Neural crest cell (in vitro differentiated cells): ENCODE results near the gene OBSCN. TPM values are rescaled to one million over a fixed set of nuclear protein-coding genes. Genes with fewer than 3 reads are reported as not detected.

Experiments
- DNase-seq: peaks from one replicate; pipeline ENCODE4 v3.0.0; 2021; ENCODE audit warnings: low read depth, mixed read lengths, low spot score
- H3K27ac Mint-ChIP-seq: one replicate; pipeline ENCODE4 v1.8.0; 2021; ENCODE audit warnings: mild to moderate bottlenecking, mixed read lengths; ENCODE audit not compliant: unreplicated experiment
- H3K27me3 Mint-ChIP-seq: 2 replicates; pipeline ENCODE4 v1.8.0; 2021; ENCODE audit warnings: low read depth, mild to moderate bottlenecking, mixed read lengths
- H3K36me3 Mint-ChIP-seq: 2 replicates; pipeline ENCODE4 v1.8.0; 2021; ENCODE audit warnings: low read depth, mild to moderate bottlenecking, mixed read lengths
- H3K4me1 Mint-ChIP-seq: 2 replicates; pipeline ENCODE4 v1.8.0; 2021; ENCODE audit warnings: mixed read lengths
- H3K4me3 Mint-ChIP-seq: one replicate; pipeline ENCODE4 v1.8.0; 2021; ENCODE audit warnings: mild to moderate bottlenecking, mixed read lengths
- H3K9me3 Mint-ChIP-seq: 2 replicates; pipeline ENCODE4 v1.8.0; 2021; ENCODE audit warnings: mixed read lengths
- CTCF ChIP-seq: fragments of 200-600 bp; sonication (generic); conservative IDR thresholded peaks from 2 replicates; pipeline ENCODE4 v1.5.0; 2021; ENCODE audit warnings: antibody characterized with exemption, mild to moderate bottlenecking
- total RNA-seq: library from RNA; stranded (reverse); gene quantifications from 2 replicates; pipeline ENCODE4 v1.2.1, GENCODE V29; 2021

Gene OBSCN
- total RNA-seq, 1 donor from 2014 or later: 40.1 TPM

GRCh38 chr1:228378873-228379460, 171.1 kb downstream of the OBSCN start:
- Mint-ChIP-seq H3K9me3 (no peaks in the 10 kb centered on the region), H3K27me3 (peaks cover 34% of the 10 kb centered on the region), H3K36me3 (no peaks in the 10 kb centered on the region), H3K4me1 (peaks cover 8% of the 10 kb centered on the region), H3K4me3 (peak overlapping the region; percentile 91), H3K27ac (peak overlapping the region; percentile 43)
- DNase-seq: no peak
- TF ChIP-seq CTCF: no peak

- no peak overlapping the region for H3K27ac Mint-ChIP-seq
- H3K9me3 Mint-ChIP-seq: no peaks in the 10 kb centered on the region
- peaks cover 34% of the 10 kb centered on the region for H3K27me3 Mint-ChIP-seq
- TF ChIP-seq CTCF: no peak
- no peaks in the 10 kb centered on the region for H3K36me3 Mint-ChIP-seq
- peak overlapping the region; percentile 64 for H3K4me3 Mint-ChIP-seq
- DNase-seq: no peak
- H3K4me1 Mint-ChIP-seq: peaks cover 8% of the 10 kb centered on the region
These were observed 171.8 kb downstream of the OBSCN start for GRCh38 chr1:228379666-228380065.

- Mint-ChIP-seq H3K9me3 (no peaks in the 10 kb centered on the region), H3K27me3 (peaks cover 37% of the 10 kb centered on the region), H3K27ac (no peak overlapping the region), H3K36me3 (no peaks in the 10 kb centered on the region), H3K4me1 (peaks cover 8% of the 10 kb centered on the region), H3K4me3 (no peak overlapping the region)
- no peak for DNase-seq
- TF ChIP-seq CTCF: no peak
These were observed 173.5 kb downstream of the OBSCN start for GRCh38 chr1:228381356-228381755.

GRCh38 chr1:228383773-228384172, 175.9 kb downstream of the OBSCN start:
- TF ChIP-seq CTCF: no peak
- Mint-ChIP-seq H3K4me3 (no peak overlapping the region), H3K36me3 (no peaks in the 10 kb centered on the region), H3K9me3 (no peaks in the 10 kb centered on the region), H3K27ac (no peak overlapping the region), H3K4me1 (peaks cover 6% of the 10 kb centered on the region), H3K27me3 (peaks cover 34% of the 10 kb centered on the region)
- DNase-seq: no peak

GRCh38 chr1:228385232-228385631, 177.4 kb downstream of the OBSCN start:
- Mint-ChIP-seq H3K27ac (no peak overlapping the region), H3K27me3 (peaks cover 19% of the 10 kb centered on the region), H3K9me3 (no peaks in the 10 kb centered on the region), H3K36me3 (no peaks in the 10 kb centered on the region), H3K4me1 (no peaks in the 10 kb centered on the region), H3K4me3 (no peak overlapping the region)
- no peak for DNase-seq
- TF ChIP-seq CTCF: no peak
